ENCODE results near the gene CCDC177. TPM values are rescaled to one million over a fixed set of nuclear protein-coding genes. Genes with fewer than 3 reads are reported as not detected.

The CCDC177 gene
- total RNA-seq, 1 experiment from 2014 or later = 0.09 TPM

DNA sequence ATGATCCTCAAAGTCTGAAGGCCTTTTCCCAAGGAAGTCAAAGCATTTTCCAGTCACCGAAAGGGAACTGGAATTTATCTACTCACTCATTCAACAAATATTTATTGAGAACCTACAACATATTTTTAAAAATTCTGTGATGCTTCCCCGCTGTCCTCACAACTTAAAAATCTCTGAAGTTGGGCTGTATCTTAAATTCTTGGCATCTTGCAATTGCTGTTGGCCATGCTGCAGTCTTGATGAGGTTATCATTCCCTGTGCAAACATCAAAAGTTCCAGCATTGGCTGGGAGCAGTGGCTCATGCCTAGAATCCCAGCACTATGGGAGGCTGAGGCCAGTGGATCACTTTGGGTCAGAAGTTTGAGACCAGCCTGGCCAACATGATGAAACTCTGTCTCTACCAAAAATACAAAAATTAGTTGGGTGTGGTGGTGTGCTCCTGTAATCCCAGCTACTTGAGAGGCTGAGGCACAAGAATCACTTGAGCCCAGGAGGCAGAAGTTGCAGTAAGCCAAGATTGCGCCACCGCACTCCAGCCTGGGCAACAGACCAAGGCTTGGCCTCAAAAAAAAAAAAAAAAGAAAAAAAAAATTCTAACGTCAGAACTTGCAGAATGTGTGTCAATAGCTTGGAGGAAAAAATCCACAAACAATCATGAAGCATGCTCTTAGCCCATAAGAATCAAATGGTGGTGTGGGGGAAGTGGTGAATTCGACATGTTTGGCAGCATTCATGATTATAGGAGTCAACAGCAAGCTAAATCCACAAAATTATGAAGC lies 34.9 kb downstream of the CCDC177 start:
- no TSS peak for BruUV-seq (replicated peaks)
- Histone ChIP-seq H3K9me3 (ENCODE audit: low read depth, low read length, poor library complexity, severe bottlenecking) (no peaks in the 10 kb centered on the region), H3K36me3 (ENCODE audit: insufficient read depth, low read length, poor library complexity, severe bottlenecking) (no peaks in the 10 kb centered on the region), H3K27me3 (replicated peaks; ENCODE audit: insufficient read depth, low read depth, low read length, poor library complexity) (peaks cover 8% of the 10 kb centered on the region), H3K27ac (ENCODE audit: low read depth, low read length, poor library complexity, severe bottlenecking) (no peak overlapping the region), H3K4me1 (ENCODE audit: insufficient read depth, low read length, poor library complexity, severe bottlenecking) (no peaks in the 10 kb centered on the region), H3K4me3 (ENCODE audit: low read depth, low read length, poor library complexity, severe bottlenecking) (no peak overlapping the region)
- ChIA-PET CTCF (interaction anchor here (0.6 kb wide), 2 partner anchors 33 to 1653 kb away, joined by 11 to 14 read pairs; no protein-coding TSS in a partner anchor), POLR2A (ENCODE audit: low non-redundant PET) (no interaction called here)
- DNase-seq (ENCODE audit: low spot score) = no peak
- no peak for TF ChIP-seq EZH2 (IDR thresholded peaks at IDR 0.05; ENCODE audit: borderline replicate concordance, low read depth, low read length, poor library complexity, severe bottlenecking)
- TF ChIP-seq, protein P1, sequence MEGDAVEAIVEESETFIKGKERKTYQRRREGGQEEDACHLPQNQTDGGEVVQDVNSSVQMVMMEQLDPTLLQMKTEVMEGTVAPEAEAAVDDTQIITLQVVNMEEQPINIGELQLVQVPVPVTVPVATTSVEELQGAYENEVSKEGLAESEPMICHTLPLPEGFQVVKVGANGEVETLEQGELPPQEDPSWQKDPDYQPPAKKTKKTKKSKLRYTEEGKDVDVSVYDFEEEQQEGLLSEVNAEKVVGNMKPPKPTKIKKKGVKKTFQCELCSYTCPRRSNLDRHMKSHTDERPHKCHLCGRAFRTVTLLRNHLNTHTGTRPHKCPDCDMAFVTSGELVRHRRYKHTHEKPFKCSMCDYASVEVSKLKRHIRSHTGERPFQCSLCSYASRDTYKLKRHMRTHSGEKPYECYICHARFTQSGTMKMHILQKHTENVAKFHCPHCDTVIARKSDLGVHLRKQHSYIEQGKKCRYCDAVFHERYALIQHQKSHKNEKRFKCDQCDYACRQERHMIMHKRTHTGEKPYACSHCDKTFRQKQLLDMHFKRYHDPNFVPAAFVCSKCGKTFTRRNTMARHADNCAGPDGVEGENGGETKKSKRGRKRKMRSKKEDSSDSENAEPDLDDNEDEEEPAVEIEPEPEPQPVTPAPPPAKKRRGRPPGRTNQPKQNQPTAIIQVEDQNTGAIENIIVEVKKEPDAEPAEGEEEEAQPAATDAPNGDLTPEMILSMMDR (conservative IDR thresholded peaks at IDR 0.05; ENCODE audit: low read depth, low read length) = no peak
- intact Hi-C loops (cut with micrococcal nuclease; ENCODE audit: unreplicated experiment) = no loop called here

- no peak for TF ChIP-seq EZH2 (IDR thresholded peaks at IDR 0.05; ENCODE audit: borderline replicate concordance, low read depth, low read length, poor library complexity, severe bottlenecking)
- TF ChIP-seq, protein P1 (conservative IDR thresholded peaks at IDR 0.05; ENCODE audit: low read depth, low read length) = no peak
- Histone ChIP-seq H3K9me3 (ENCODE audit: low read depth, low read length, poor library complexity, severe bottlenecking) (no peaks in the 10 kb centered on the region), H3K36me3 (ENCODE audit: insufficient read depth, low read length, poor library complexity, severe bottlenecking) (no peaks in the 10 kb centered on the region), H3K4me1 (ENCODE audit: insufficient read depth, low read length, poor library complexity, severe bottlenecking) (no peaks in the 10 kb centered on the region), H3K27ac (ENCODE audit: low read depth, low read length, poor library complexity, severe bottlenecking) (no peak overlapping the region), H3K4me3 (ENCODE audit: low read depth, low read length, poor library complexity, severe bottlenecking) (no peak overlapping the region), H3K27me3 (replicated peaks; ENCODE audit: insufficient read depth, low read depth, low read length, poor library complexity) (peaks cover under 1% of the 10 kb centered on the region)
- intact Hi-C loops (cut with micrococcal nuclease; ENCODE audit: unreplicated experiment) = no loop called here
- ChIA-PET CTCF (no interaction called here), POLR2A (ENCODE audit: low non-redundant PET) (no interaction called here)
- BruUV-seq (replicated peaks) = no TSS peak
- no peak for DNase-seq (ENCODE audit: low spot score)
These were observed 35.9 kb downstream of the CCDC177 start for GRCh38 chr14:69538766-69539165.

DNA sequence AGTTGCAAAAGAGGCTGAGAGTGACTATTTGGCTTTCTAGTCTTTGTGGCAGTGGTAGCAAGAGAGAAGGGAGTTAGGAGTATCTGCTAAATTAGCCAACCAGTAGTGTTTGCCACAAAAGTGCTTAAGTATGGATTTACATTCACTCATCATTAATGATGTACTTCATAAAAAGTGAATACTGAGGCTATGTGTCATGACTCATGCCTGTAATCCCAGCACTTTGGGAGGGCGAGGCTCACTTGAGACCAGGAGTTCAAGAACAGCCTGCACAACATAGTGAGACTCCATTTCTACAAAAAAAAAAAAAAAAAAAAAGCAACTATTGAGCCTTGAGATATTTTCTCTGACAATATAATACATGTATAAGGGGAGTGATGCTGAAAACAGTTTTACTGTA lies 36.8 kb downstream of the CCDC177 start:
- ChIA-PET CTCF (no interaction called here), POLR2A (ENCODE audit: low non-redundant PET) (no interaction called here)
- intact Hi-C loops (cut with micrococcal nuclease; ENCODE audit: unreplicated experiment) = no loop called here
- H3K27me3 ChIP-seq (replicated peaks; ENCODE audit: insufficient read depth, low read depth, low read length, poor library complexity) = peaks cover 5% of the 10 kb centered on the region
- TF ChIP-seq, protein P1 (conservative IDR thresholded peaks at IDR 0.05; ENCODE audit: low read depth, low read length) = no peak
- no peak for TF ChIP-seq EZH2 (IDR thresholded peaks at IDR 0.05; ENCODE audit: borderline replicate concordance, low read depth, low read length, poor library complexity, severe bottlenecking)
- H3K4me1 ChIP-seq (ENCODE audit: insufficient read depth, low read length, poor library complexity, severe bottlenecking) = no peaks in the 10 kb centered on the region
- no peak for DNase-seq (ENCODE audit: low spot score)
- no TSS peak for BruUV-seq (replicated peaks)
- no peaks in the 10 kb centered on the region for H3K36me3 ChIP-seq (ENCODE audit: insufficient read depth, low read length, poor library complexity, severe bottlenecking)
- no peak overlapping the region for H3K4me3 ChIP-seq (ENCODE audit: low read depth, low read length, poor library complexity, severe bottlenecking)
- H3K27ac ChIP-seq (ENCODE audit: low read depth, low read length, poor library complexity, severe bottlenecking) = no peak overlapping the region
- H3K9me3 ChIP-seq (ENCODE audit: low read depth, low read length, poor library complexity, severe bottlenecking) = no peaks in the 10 kb centered on the region
